ENCODE data around the gene DIS3L.
A peak's percentile ranks its signal among the peaks of the same experiment; 100 is the strongest.
"Not testable (repeated sequence)": the region's sequence is repeated elsewhere in the genome, so short reads cannot be mapped to it uniquely, and the experiment has no call there.

DIS3L gene

DNA sequence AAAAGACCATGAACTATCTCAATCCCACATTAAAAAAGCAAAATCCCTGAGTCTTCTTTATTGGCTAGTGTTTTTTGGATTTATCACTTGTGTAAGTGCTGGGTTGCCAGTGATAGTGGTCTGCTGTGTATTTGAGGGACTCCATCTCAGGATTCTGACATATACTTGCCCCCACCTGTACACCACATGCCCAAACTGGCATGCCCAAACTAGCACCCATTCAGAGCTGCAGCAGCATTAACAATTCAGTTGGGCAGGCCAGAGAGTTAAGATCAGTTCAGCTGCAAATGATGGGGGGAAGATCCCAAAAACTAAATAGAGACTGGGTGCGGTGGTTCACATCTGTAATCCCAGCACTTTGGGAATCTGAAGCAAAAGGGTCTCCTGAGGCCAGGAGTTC is 69.4 kb downstream of the DIS3L start:
- DNase-seq (no peak), ATAC-seq (replicated peaks) (no peak)
- H3K9me3 Mint-ChIP-seq = no peaks in the 10 kb centered on the region
- no peaks in the 10 kb centered on the region for H3K27me3 Mint-ChIP-seq
- no peak overlapping the region for H3K27ac Mint-ChIP-seq
- peaks cover 2% of the 10 kb centered on the region for H3K36me3 Mint-ChIP-seq (ENCODE audit: insufficient read depth)
- H3K4me1 Mint-ChIP-seq (ENCODE audit: low read depth in 2 of 2) = no peaks in the 10 kb centered on the region
- H3K4me3 Mint-ChIP-seq = no peak overlapping the region

DNA sequence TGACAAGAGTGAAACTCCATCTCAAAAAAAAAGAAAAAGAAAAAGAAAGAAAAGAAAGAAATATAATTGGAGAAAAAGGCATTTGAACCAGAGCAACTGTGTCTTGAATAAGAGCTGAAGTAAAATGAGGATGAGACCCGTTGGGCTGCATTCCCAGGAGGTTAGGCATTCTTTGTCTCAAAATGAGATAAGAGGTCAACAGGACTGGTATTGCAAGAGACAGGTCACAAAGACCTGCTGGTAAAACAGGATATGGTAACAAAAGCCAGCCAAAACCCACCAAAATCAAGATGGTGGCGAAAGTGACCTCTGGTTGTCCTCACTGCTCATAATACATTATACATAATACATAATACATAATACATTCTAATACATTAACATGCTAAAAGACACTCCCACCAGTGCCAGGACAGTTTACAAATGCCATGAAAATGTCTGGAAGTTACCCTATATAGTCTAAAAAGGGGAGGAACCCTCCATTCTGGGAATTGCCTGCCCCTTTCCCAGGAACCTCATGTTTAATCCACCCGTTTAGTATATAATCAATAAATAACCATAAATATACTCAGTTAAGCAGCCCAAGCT is 71.7 kb downstream of the DIS3L start:
- H3K4me3 Mint-ChIP-seq = no peak overlapping the region
- no peaks in the 10 kb centered on the region for H3K9me3 Mint-ChIP-seq
- peaks cover 2% of the 10 kb centered on the region for H3K36me3 Mint-ChIP-seq (ENCODE audit: insufficient read depth)
- ATAC-seq (replicated peaks) = no peak
- peaks cover 7 to 8% of the 10 kb centered on the region in 2 donors for H3K4me1 Mint-ChIP-seq (ENCODE audit: low read depth in 2 of 2)
- no peaks in the 10 kb centered on the region for H3K27me3 Mint-ChIP-seq
- no peak for DNase-seq
- H3K27ac Mint-ChIP-seq = no peak overlapping the region

DNA sequence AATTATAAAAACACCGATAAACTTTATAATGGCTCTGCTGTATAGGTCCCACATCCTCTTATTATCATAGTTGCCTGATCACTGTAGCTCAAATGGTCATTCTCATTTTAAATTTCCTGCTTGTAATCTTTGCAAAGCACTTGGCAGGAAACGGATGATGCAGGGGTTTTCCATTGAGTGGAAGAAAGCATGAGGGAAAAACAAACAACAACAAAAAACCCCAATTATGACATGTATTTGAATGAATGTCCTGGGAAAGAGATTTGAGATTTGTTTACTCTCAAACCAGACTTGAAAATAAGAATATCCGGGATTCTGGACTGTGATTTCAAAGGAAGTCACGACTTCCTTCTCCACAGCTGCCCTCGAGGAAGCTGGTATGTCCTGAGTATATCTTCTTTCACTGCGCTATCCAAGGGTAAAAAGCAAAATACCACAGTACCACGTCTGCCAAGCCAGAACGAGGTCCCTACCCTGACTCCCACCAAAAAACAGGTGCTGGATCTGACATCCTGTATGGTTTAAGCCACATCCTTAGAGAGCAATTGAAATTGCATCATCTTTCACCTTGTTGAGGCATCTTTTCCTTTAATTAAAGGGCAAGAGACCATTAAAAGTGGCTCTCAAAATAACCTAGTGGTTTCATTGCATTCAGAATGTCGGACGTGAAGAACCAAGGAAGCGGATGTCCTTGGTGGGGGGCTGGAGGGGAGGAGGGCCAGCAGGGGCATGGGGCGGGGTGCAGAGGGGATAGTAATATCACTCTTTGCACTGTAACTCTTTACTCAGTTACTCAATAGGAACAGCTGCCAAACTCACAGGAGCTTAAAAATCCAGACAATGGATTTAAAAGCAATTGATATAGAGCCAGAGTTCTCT is 76.6 kb downstream of the DIS3L start:
- H3K9me3 Mint-ChIP-seq = no peaks in the 10 kb centered on the region
- H3K27me3 Mint-ChIP-seq = no peaks in the 10 kb centered on the region
- DNase-seq (no peak), ATAC-seq (replicated peaks) (peak; percentile 88)
- H3K27ac Mint-ChIP-seq = peak overlapping the region; percentile 77 to 84
- H3K4me1 Mint-ChIP-seq (ENCODE audit: low read depth in 2 of 2) = peaks cover 10 to 16% of the 10 kb centered on the region in 2 donors
- peaks cover 2% of the 10 kb centered on the region for H3K36me3 Mint-ChIP-seq (ENCODE audit: insufficient read depth)
- peak overlapping the region; percentile 71 to 77 for H3K4me3 Mint-ChIP-seq

DNA sequence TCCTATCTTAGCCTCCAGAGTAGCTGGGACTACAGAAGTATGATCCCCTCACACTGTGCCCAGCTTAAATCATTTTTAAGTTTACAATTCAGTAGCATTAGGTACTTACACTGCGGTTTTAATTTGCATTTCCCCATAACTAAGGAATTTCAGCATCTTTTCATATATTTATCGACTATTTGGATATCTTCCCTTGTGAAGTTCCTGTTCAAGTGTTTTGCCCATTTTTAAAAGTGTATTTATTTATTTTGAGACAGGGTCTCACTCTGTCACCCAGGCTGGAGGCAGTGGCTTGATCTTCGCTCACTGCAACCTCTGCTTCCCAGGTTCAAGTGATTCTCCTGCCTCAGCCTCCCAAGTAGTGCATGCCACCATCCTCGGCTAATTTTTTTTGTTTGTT is 80.8 kb downstream of the DIS3L start:
- no peaks in the 10 kb centered on the region for H3K9me3 Mint-ChIP-seq
- H3K4me1 Mint-ChIP-seq (ENCODE audit: low read depth in 2 of 2) = peaks cover 10 to 16% of the 10 kb centered on the region in 2 donors
- no peak overlapping the region for H3K27ac Mint-ChIP-seq
- ATAC-seq (replicated peaks) = no peak
- no peak overlapping the region for H3K4me3 Mint-ChIP-seq
- H3K36me3 Mint-ChIP-seq (ENCODE audit: insufficient read depth) = peaks cover 3% of the 10 kb centered on the region
- H3K27me3 Mint-ChIP-seq = no peaks in the 10 kb centered on the region
- DNase-seq = no peak

DNA sequence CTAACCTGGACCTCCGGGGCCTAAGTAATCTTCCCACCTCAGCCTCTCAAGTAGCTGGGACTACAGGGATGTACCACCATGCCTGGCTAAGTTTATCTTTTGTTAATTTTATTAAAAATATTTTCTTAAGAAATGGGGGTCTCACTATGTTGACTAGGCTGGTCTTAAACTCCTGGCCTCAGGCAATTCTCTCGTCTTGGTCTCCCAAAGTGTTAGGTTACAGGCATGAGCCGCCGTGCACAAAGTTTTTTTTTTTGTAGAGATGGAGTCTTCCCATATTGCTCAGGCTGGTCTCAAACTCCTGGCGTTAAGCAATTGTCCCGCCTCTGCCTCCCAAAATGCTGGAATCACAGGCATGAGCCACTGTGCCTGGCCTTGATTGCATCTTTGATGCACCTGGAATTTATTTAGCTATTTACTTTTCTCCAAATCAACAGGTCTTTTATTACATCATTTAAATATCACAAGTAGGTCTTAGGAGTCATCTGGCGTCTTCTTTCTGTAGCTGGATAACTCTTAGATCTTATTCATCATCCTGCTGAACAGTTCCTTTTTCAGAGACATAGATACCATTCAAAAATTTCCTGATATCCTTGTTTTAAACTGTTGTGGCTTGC is 85.6 kb downstream of the DIS3L start:
- Mint-ChIP-seq H3K36me3 (ENCODE audit: insufficient read depth) (peaks cover 7% of the 10 kb centered on the region), H3K4me1 (ENCODE audit: low read depth in 2 of 2) (no peaks in the 10 kb centered on the region), H3K9me3 (no peaks in the 10 kb centered on the region), H3K27ac (no peak overlapping the region), H3K4me3 (no peak overlapping the region), H3K27me3 (no peaks in the 10 kb centered on the region)
- no peak for DNase-seq
- ATAC-seq (replicated peaks) = no peak

DNA sequence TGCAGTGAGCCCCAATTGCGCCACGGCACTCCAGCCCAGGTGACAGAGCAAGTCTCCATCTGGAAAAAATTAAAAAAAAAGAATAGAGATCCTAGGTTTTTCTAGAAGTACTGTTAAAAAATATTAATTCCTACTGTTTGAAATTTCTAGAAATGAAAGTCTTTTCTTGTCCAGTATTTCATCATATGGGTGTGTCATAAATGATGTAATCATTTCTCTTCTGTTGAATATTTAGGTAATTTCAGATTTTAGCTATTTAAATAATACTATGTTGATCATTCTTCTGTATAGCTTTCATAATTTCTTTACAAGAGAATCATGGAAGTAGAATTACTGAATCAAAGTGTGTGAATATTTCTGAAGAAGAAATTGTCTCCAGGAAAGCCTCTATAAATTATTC is 88.0 kb downstream of the DIS3L start:
- H3K27ac Mint-ChIP-seq; H3K4me3 Mint-ChIP-seq; DNase-seq; H3K36me3 Mint-ChIP-seq (ENCODE audit: insufficient read depth); ATAC-seq (replicated peaks); H3K9me3 Mint-ChIP-seq; H3K27me3 Mint-ChIP-seq: not testable (repeated sequence)
- peaks cover 5 to 10% of the 10 kb centered on the region in 2 donors for H3K4me1 Mint-ChIP-seq (ENCODE audit: low read depth in 2 of 2)
